Stimulated activated naive B cell treated with anti-CD40 and anti-IgM and Interleukin-4, amounts not matched to agents 10 μg/mL and 1 μg/mL and 100 μg/mL, for 72 hours (primary cell): ENCODE measurements around the gene AOPEP.

Source experiments
- ATAC-seq, 2 donors: fragments of 150-1000 bp; cut with Tn5 transposase; replicated peaks; 2 replicates each; pipeline ENCODE4 v1.10.0; 2021; ENCODE audit warnings: moderate library complexity in 1 of 2
- DNase-seq: peaks from one replicate; pipeline ENCODE4 v3.0.0; 2021
- H3K27ac Mint-ChIP-seq: one replicate; pipeline ENCODE4 v1.8.0; 2022; ENCODE audit warnings: mild to moderate bottlenecking, mixed read lengths
- H3K27me3 Mint-ChIP-seq, 2 donors: one replicate each; pipeline ENCODE4 v1.8.0; 2022; ENCODE audit warnings: mixed read lengths in 2 of 2
- H3K36me3 Mint-ChIP-seq, 2 donors: one replicate each; pipeline ENCODE4 v1.8.0; 2022; ENCODE audit warnings: mixed read lengths in 2 of 2, mild to moderate bottlenecking in 1 of 2
- H3K4me1 Mint-ChIP-seq, 2 donors: one replicate each; pipeline ENCODE4 v1.8.0; 2022; ENCODE audit warnings: mixed read lengths in 2 of 2, mild to moderate bottlenecking in 1 of 2
- H3K4me3 Mint-ChIP-seq, 2 donors: one replicate each; pipeline ENCODE4 v1.8.0; 2022; ENCODE audit warnings: mild to moderate bottlenecking in 2 of 2, mixed read lengths in 2 of 2, moderate library complexity in 1 of 2
- H3K9me3 Mint-ChIP-seq, 2 donors: one replicate each; pipeline ENCODE4 v1.8.0; 2022; ENCODE audit warnings: mixed read lengths in 2 of 2, mild to moderate bottlenecking in 1 of 2

Gene AOPEP

DNA sequence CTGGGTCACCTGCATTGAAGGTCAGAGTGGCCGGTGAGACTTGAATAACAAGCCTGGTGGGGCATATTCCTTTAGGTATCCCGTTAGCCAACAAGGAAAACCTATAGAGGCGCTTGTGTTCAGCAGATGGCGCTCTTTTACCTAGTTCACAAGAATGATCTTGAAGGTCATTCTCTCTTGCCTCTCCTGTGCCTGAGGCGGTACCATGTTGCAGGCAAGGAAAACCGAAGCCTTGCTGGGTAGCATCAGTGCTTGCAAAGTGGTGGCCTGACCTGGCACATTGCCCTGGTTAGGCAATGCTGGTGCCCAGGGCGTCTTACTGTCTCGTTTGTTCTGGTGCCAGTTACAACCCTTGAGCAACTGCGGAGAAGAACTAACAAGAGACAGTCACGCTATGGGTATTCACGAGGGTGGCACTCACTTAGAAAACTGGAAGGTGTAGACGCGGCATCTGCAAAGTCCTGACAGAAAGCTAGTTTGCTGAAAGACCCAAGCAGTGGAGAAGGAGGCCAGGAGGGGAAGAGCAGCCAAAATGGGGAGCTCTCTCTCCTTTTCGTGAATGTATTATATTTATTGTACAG, 56.7 kb downstream of the AOPEP start:
- Mint-ChIP-seq H3K27me3 (no peaks in the 10 kb centered on the region), H3K36me3 (peaks cover 2 to 13% of the 10 kb centered on the region in 2 donors), H3K4me3 (no peak overlapping the region), H3K4me1 (peaks cover 11 to 16% of the 10 kb centered on the region in 2 donors), H3K9me3 (no peaks in the 10 kb centered on the region), H3K27ac (no peak overlapping the region)
- no peak for DNase-seq
- peak; percentile 28 for ATAC-seq

DNA sequence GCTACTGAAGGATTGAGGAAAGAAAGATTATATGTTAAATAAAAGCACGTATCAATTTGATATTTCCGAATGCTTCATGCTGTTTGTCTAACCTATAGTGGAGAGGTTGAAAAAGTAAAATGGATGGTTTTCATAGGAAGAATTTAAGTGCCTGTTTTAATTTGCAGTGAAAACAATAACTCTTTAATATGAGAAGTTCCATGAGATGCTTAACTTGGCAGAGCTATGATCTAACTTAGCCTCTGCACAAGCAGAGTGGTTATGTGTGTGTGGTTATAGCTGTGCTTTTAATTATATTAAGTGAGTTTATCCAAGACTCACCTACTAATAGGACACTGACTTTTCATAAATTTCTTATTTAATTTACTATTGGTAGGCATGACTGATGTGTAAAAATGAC, 57.4 kb downstream of the AOPEP start:
- Mint-ChIP-seq H3K36me3 (peaks cover 0 to 9% of the 10 kb centered on the region in 2 donors), H3K9me3 (no peaks in the 10 kb centered on the region), H3K4me1 (peaks cover 11 to 16% of the 10 kb centered on the region in 2 donors), H3K27ac (no peak overlapping the region), H3K27me3 (no peaks in the 10 kb centered on the region), H3K4me3 (no peak overlapping the region)
- no peak for DNase-seq
- ATAC-seq, result no peak

DNA sequence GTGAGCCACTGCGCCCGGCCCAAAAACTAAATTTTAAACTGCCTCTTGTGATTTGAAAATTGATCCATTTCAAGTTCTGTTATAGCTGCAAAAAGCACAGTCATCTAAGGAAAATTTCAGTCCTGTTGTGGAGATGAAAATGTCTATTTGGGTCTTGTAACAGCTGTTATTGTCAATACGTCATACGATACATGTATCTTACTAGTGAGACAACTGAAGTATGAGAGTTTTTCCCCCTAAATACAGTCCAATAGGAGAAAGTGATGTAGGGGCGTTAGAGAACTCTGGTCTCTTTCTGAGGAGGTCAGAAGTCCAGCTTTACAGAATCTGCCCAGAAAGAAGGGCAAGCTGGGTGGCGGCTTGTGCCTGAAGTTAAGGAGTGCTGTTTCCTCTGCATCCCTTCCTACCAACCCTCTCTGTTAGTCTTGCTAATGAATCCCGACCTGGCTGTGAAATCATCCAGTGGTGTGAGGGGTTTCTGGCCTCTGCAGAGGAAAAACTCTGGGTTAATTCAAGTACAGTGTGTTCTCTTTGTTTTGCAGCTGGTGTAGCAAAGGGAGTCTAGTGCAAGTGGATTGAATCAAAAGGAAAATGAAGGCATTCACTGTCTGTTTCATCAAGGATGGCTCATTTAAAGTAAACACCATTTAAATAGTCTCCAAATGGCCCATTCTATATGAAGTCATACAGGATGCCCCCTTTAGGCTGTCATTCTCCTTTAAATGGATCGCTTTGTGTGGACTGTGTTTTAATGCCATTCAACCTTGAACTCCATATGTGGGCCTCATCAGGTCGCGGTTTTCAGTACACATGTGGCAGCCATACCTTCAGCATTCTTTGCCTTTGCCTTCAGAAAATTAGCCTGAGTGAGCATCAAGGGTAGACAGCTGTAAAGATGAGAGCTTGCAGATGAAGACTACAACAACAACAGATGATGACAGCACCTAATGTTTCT, 59.0 kb downstream of the AOPEP start:
- H3K36me3 Mint-ChIP-seq, result peaks cover 0 to 12% of the 10 kb centered on the region in 2 donors
- peaks cover 5 to 7% of the 10 kb centered on the region in 2 donors for H3K4me1 Mint-ChIP-seq
- no peaks in the 10 kb centered on the region for H3K9me3 Mint-ChIP-seq
- DNase-seq, result no peak
- ATAC-seq, result no peak
- no peak overlapping the region for H3K27ac Mint-ChIP-seq
- no peak overlapping the region for H3K4me3 Mint-ChIP-seq
- H3K27me3 Mint-ChIP-seq, result no peaks in the 10 kb centered on the region

DNA sequence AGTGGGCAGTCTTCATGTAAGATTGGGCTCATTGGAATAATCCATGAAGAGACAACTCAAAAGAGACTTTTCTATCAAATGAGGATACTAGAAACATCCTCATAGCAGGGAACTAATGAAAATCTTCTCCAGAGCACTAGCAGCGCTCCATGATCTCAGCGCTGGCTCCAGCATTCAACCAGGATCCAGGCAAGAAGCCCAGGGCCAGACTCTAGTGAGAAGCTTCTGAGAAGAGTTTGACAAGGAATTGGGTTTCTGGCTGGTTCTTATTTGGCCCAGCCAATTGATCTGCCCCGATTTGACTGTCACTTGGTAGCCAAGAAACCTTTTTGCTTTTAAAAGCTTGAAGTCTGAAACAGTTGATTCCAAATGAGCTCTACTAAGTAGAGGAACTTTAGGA, 60.1 kb downstream of the AOPEP start:
- Mint-ChIP-seq H3K27me3 (no peaks in the 10 kb centered on the region), H3K27ac (no peak overlapping the region), H3K36me3 (peaks cover 3 to 17% of the 10 kb centered on the region in 2 donors), H3K4me3 (no peak overlapping the region), H3K9me3 (no peaks in the 10 kb centered on the region), H3K4me1 (peaks cover 0 to 2% of the 10 kb centered on the region in 2 donors)
- no peak for DNase-seq
- no peak for ATAC-seq

DNA sequence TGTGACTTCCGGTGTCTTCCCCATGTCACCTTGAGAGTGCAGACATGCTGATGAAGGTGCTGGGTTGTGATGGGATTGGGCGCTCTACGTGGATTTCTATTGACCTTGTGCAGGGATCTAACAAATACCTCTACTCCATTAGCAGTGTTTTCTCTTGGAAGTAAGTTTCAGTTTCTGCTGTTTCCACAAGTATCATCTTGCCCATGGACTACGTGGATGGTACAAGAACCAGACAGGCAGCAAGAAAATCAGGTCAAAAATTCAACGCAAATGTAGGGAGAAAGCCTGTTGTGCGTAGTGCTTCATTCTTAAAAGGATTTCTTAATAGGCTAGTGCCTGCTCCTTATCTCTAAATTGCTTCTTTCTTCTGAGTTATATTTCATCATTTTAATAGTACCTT, 60.8 kb downstream of the AOPEP start:
- Mint-ChIP-seq H3K27ac (no peak overlapping the region), H3K9me3 (no peaks in the 10 kb centered on the region), H3K36me3 (peaks cover 3 to 18% of the 10 kb centered on the region in 2 donors), H3K4me1 (peaks cover 0 to 1% of the 10 kb centered on the region in 2 donors), H3K27me3 (no peaks in the 10 kb centered on the region), H3K4me3 (no peak overlapping the region)
- ATAC-seq (no peak), DNase-seq (no peak)

DNA sequence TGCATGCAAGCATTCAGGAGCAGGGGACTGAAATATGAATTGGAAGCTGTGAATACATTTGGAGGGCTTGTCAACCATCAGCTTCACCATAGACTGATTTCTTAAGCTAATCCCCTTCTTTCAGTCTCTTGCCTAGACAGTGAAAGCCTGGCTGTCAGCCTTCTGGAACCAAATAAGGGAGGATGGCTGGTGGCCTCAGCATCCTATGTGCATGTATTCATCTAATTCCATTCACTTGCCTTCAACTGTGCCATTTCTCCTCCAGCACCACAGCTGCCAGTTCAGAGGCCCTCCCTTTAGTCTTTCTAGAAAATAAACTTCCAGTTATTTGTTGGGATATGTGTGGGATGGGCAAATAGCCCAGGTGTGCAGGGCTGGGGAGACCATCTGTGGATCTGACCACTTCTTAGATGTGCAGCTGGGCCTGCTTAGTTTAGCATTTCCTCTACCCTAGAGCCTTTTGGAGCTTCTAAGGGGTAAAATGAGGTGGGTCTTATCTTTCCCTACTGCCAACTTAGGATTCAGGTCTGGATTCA, 62.1 kb downstream of the AOPEP start:
- Mint-ChIP-seq H3K27me3 (no peaks in the 10 kb centered on the region), H3K27ac (no peak overlapping the region)

DNA sequence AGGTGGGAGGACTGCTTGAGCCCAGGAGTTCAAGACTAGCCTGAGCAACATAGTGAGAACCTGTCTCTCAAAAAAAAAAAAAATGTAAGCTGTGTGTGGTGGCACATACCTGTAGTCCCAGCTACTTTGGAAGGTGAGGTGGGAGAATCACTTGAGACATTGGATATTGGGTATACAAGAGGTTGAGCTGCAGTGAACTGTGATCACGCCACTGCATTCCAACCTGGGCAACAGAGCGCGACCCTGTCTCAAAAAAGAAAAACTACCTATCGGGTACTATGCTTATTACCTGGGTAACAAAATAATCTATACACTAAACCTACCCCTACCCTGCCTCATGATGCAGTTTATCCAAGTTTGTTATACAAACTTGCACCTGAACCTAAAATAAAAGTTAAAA, 64.9 kb downstream of the AOPEP start:
- DNase-seq, result no peak
- Mint-ChIP-seq H3K27ac (no peak overlapping the region), H3K9me3 (no peaks in the 10 kb centered on the region), H3K4me1 (peaks cover 0 to 2% of the 10 kb centered on the region in 2 donors), H3K27me3 (no peaks in the 10 kb centered on the region), H3K36me3 (peaks cover 22 to 50% of the 10 kb centered on the region in 2 donors), H3K4me3 (no peak overlapping the region)
- no peak for ATAC-seq

More for the DNA sequence above, 62.1 kb downstream of the AOPEP start:
- Mint-ChIP-seq H3K9me3 (no peaks in the 10 kb centered on the region), H3K4me3 (no peak overlapping the region), H3K4me1 (no peaks in the 10 kb centered on the region), H3K36me3 (peaks cover 15 to 31% of the 10 kb centered on the region in 2 donors)
- no peak for ATAC-seq
- no peak for DNase-seq

DNA sequence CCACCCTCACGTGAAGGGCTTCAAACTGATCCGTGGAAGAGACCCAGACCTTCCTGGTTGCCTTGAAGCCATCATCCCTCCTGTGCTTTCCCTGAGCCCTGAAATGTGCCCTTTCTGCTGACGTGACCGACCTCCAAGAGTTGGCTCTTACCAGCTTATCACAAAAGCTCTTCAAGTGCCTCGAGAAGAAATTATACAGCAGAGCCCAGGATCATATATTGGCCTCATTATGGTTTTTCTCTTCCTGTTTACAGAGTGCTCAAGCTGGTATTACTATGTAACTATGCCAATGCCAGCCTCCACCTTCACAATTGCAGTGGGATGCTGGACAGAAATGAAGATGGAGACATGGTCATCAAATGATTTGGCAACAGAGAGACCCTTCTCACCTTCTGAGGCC, 66.0 kb downstream of the AOPEP start:
- peaks cover 25 to 49% of the 10 kb centered on the region in 2 donors for H3K36me3 Mint-ChIP-seq
- H3K27ac Mint-ChIP-seq, result no peak overlapping the region
- no peaks in the 10 kb centered on the region for H3K27me3 Mint-ChIP-seq
- H3K4me3 Mint-ChIP-seq, result no peak overlapping the region
- DNase-seq (no peak), ATAC-seq (no peak)
- no peaks in the 10 kb centered on the region for H3K9me3 Mint-ChIP-seq
- H3K4me1 Mint-ChIP-seq, result peaks cover 0 to 2% of the 10 kb centered on the region in 2 donors

DNA sequence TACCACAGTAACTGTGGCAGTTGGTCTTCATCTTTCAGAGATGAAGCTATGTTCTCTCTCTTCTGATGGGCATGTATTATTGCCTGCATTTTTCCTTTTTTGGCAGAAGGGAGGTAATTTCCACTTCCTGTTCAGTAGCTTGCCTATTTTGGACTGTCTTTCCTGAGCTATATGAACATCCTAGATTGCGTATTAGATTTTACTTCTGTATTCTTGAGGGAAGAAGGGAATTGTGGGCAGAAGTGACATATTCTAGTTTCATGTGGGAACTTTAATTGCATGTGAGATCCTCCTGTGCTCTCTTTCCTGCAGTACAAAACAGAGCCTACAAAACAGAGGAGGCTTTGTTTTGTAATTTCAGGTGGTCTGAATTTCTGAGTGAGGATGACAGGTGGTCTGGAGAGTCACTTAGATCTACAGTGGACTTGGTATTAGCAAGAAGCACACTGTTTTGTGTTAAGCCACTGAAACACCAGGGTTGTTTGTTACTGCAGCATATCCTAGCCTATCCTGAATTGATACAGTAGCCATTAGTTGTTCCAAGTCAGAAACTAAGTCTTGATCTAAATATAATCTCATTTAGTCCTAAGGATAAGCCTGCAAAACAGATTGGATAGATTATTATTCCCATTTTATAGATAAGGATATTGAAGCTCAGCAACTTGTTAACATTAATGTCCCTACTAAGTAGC, 68.1 kb downstream of the AOPEP start:
- H3K4me1 Mint-ChIP-seq, result peaks cover 0 to 2% of the 10 kb centered on the region in 2 donors
- no peaks in the 10 kb centered on the region for H3K27me3 Mint-ChIP-seq
- H3K36me3 Mint-ChIP-seq, result peaks cover 25 to 49% of the 10 kb centered on the region in 2 donors
- ATAC-seq (no peak), DNase-seq (no peak)
- no peak overlapping the region for H3K27ac Mint-ChIP-seq
- no peaks in the 10 kb centered on the region for H3K9me3 Mint-ChIP-seq
- no peak overlapping the region for H3K4me3 Mint-ChIP-seq

DNA sequence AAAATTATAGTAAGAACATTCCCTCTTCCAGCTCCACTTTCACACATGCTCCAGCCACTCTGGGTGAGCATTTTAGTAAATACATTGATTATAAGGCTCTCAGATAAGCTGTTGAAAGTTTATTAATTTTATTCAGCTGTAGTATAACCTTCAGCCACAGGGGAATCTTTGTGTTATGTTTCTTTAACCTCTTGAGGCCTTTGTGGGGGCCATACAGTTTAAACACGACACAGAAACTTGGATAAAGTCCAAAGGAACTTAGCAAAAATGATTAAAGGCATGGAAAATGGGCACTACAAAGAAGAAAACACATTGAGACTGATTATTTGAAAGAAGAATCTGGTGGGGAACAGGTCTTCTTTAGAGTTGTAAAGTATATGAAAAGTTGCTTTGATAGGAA, 70.2 kb downstream of the AOPEP start:
- H3K27ac Mint-ChIP-seq, result no peak overlapping the region
- no peaks in the 10 kb centered on the region for H3K9me3 Mint-ChIP-seq
- peaks cover 35 to 53% of the 10 kb centered on the region in 2 donors for H3K36me3 Mint-ChIP-seq
- peaks cover 0 to 2% of the 10 kb centered on the region in 2 donors for H3K4me1 Mint-ChIP-seq
- no peak overlapping the region for H3K4me3 Mint-ChIP-seq
- no peak for ATAC-seq
- DNase-seq, result no peak
- H3K27me3 Mint-ChIP-seq, result no peaks in the 10 kb centered on the region

DNA sequence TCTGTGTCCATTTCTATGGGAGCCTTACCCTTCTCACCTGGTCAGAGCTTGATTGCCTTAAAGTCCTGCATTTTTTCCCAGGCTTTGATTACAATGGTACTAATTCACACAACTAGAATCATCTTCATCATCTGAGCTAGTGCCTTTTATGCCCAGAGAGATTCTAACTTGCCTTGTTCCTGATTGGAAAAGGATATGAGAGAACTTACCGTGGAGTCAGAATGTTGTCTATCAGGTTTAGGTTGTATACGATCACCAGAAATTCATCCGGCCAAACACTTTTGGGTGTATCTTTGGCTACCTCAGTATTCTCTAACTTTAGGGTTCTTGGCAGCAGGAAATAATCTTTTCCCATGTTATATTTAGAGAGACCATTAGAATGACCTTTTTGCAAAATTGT, 71.7 kb downstream of the AOPEP start:
- ATAC-seq (no peak), DNase-seq (no peak)
- Mint-ChIP-seq H3K36me3 (peaks cover 27 to 48% of the 10 kb centered on the region in 2 donors), H3K27ac (no peak overlapping the region), H3K9me3 (no peaks in the 10 kb centered on the region), H3K27me3 (no peaks in the 10 kb centered on the region), H3K4me1 (peaks cover 2 to 13% of the 10 kb centered on the region in 2 donors), H3K4me3 (no peak overlapping the region)

DNA sequence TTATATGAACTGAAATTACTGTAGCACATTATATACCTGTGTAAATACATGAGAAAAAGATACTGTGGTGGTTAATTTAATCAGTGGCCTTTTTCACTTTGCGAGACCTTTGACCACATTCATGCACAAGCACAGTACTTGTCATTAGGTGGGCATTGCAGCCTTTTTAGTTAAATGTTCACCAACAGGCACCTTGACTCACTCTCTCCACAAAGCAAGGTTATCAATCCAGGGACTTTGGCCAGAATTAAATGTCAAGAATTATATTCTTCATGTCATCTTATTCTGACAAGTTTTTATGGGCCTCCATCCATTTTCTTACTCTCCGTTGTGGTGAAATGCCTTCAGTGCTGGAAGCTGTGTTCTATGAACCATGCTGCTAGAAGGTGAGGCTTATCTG, 72.2 kb downstream of the AOPEP start:
- H3K4me1 Mint-ChIP-seq, result peaks cover 2 to 15% of the 10 kb centered on the region in 2 donors
- ATAC-seq (no peak), DNase-seq (no peak)
- H3K4me3 Mint-ChIP-seq, result no peak overlapping the region
- no peaks in the 10 kb centered on the region for H3K9me3 Mint-ChIP-seq
- no peaks in the 10 kb centered on the region for H3K27me3 Mint-ChIP-seq
- H3K36me3 Mint-ChIP-seq, result peaks cover 23 to 44% of the 10 kb centered on the region in 2 donors
- no peak overlapping the region for H3K27ac Mint-ChIP-seq

DNA sequence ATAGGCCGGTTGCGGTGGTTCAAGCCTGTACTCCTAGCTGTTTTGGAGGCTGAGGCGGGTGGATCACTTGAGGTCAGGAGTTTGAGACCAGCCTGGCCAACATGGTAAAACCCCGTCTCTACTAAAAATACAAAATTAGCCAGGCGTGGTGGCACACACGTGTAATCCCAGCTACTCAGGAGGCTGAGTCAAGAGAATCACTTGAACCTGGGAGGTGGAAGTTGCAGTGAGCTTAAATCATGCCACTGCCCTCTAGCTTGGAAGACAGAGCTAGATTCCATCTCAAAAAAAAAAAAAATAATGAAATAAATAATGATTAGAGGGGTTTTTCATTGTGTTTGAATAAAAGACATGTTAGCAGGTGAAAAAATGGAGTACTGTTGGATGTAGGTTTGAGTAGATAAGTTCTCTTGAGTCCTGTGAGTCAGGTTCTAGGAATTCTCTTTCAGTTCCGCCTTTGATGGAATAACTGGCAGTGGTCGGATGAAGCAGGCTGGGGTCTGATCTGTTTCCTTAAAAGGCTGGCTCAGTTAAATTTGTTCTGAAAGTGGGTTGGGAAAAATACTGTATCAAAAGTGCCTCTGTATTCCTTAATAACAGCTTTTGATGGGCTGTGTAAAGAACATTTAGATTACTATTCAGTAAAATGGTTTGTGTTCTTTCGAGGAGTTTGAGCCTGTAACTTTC, 73.2 kb downstream of the AOPEP start:
- H3K27me3 Mint-ChIP-seq, result no peaks in the 10 kb centered on the region
- no peak overlapping the region for H3K4me3 Mint-ChIP-seq
- H3K4me1 Mint-ChIP-seq, result peaks cover 2 to 19% of the 10 kb centered on the region in 2 donors
- no peaks in the 10 kb centered on the region for H3K9me3 Mint-ChIP-seq
- no peak overlapping the region for H3K27ac Mint-ChIP-seq
- ATAC-seq, result no peak
- no peak for DNase-seq
- peaks cover 21 to 45% of the 10 kb centered on the region in 2 donors for H3K36me3 Mint-ChIP-seq
